Fibroblast of villous mesenchyme (primary cell): Measurements from ENCODE around the gene SCARB1. TPM values are rescaled to one million over a fixed set of nuclear protein-coding genes. Genes with fewer than 3 reads are reported as not detected.

Source experiments
- DNase-seq: peaks from one replicate; pipeline ENCODE4 v3.0.0-alpha.2; 2010; ENCODE audit warnings: low read depth
- H3K4me3 ChIP-seq: 2 replicates; pipeline ENCODE4 v1.5.1; 2011; ENCODE audit warnings: low read depth, mild to moderate bottlenecking, low read length
- CTCF ChIP-seq: IDR thresholded peaks from 2 replicates; pipeline ENCODE4 v1.5.1; 2012; ENCODE audit warnings: low read depth, mild to moderate bottlenecking, low read length; ENCODE audit not compliant: insufficient read depth
- total RNA-seq: library from RNA; depleted of rRNA; stranded (reverse); fragments of >200 nt; gene quantifications from 2 replicates; pipeline ENCODE4 v1.2.3, GENCODE V29; 2012

Gene SCARB1
- total RNA-seq, 1 donor, result 28.5 TPM

GRCh38 chr12:124757329-124757728 lies 106.3 kb downstream of the SCARB1 start:
- no peak overlapping the region for H3K4me3 ChIP-seq
- no peak for TF ChIP-seq CTCF
- DNase-seq, result no peak

GRCh38 chr12:124756760-124757159 lies 106.9 kb downstream of the SCARB1 start:
- no peak for DNase-seq
- TF ChIP-seq CTCF, result no peak
- H3K4me3 ChIP-seq, result no peak overlapping the region

- TF ChIP-seq CTCF, result no peak
- H3K4me3 ChIP-seq, result no peak overlapping the region
- peak; percentile 57 for DNase-seq
Observed at GRCh38 chr12:124756166-124756565, 107.5 kb downstream of the SCARB1 start.

GRCh38 chr12:124755801-124756148 lies 107.9 kb downstream of the SCARB1 start:
- no peak for TF ChIP-seq CTCF
- no peak overlapping the region for H3K4me3 ChIP-seq
- no peak for DNase-seq

- TF ChIP-seq CTCF, result peak; percentile 5
- DNase-seq, result peak; percentile 98
- H3K4me3 ChIP-seq, result no peak overlapping the region
Observed at GRCh38 chr12:124754949-124755800, 108.5 kb downstream of the SCARB1 start.

GRCh38 chr12:124754491-124754890 lies 109.2 kb downstream of the SCARB1 start:
- no peak for DNase-seq
- no peak for TF ChIP-seq CTCF

GRCh38 chr12:124753993-124754392 lies 109.7 kb downstream of the SCARB1 start:
- no peak for DNase-seq
- TF ChIP-seq CTCF, result no peak
- H3K4me3 ChIP-seq, result no peak overlapping the region

More at GRCh38 chr12:124754491-124754890, 109.2 kb downstream of the SCARB1 start:
- no peak overlapping the region for H3K4me3 ChIP-seq
